ENCODE data around the gene GPC5. TPM values are rescaled to one million over a fixed set of nuclear protein-coding genes. Genes with fewer than 3 reads are reported as not detected.
"Not testable (repeated sequence)": the region's sequence is repeated elsewhere in the genome, so short reads cannot be mapped to it uniquely, and the experiment has no call there.

Gene GPC5
- total RNA-seq, 8 experiments from 2014 or later = 0.10 to 4.1 (median 2.3) TPM; not detected in 2

DNA sequence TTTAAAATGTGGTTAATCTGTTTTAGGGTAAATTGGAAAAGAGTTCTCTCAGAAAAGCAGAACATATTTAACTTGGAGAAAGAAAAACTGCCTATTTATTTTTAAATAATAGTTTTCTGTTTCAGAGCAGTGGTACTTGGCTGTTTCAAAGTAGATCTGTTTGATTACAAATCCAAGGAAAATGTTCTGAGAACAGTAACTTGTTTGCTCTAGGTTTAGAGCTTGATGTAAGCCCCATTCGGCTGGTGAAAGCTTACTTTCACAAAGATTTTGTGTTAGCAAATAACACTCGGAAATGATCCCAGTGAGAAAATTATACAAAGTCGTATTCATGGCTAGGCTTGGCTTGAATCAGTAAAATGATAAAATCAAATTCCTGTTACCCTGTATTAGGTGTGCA, 1432.4 kb downstream of the GPC5 start:
- 0 to 96% (median 75%) methylated on average over 2 to 3 of the region's 3 CpGs; no CpG with 5 or more reads in 1 of the 10 experiments for WGBS, 10 experiments
- in situ Hi-C loops (cut with MboI; ENCODE audit: low pct_unique_long_range_greater_than_20kb in 2 of 9, low sequenced_read_pairs in 9 of 9, unreplicated experiment in 9 of 9) = no loop called here
- no peak overlapping the region for H3K4me3 ChIP-seq
- H3K27ac ChIP-seq = no peak overlapping the region
- no peaks in the 10 kb centered on the region for H3K4me1 ChIP-seq (replicated peaks in 1 of 2)
- ATAC-seq (replicated peaks in 6 of 8) = peak in 1 of 8 experiments; percentile 64

DNA sequence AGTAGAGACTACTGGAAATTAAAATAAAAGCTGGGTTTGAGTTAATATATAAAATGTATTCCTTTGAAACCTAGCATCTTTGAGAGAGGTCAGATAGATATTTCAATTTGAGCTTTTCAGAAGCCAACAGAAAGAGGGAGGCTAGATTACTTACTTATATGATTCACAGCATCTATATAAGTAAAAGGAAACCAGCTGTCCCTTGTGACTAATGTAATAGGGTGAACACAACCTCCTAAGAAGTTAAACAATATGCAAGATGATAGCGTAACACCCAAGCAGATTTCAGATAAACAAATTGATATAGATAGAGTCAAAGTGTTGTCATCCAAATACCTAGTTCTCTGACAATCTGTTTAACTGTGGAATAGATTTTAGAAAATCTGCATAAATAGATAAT, 1434.7 kb downstream of the GPC5 start:
- H3K4me1 ChIP-seq (replicated peaks in 1 of 2) = no peaks in the 10 kb centered on the region
- no peak overlapping the region for H3K27ac ChIP-seq
- 13 to 100% (median 88%) methylated on average over 1 of the region's 1 CpG; no CpG with 5 or more reads in 1 of the 10 experiments for WGBS, 10 experiments
- no peak for ATAC-seq (replicated peaks in 6 of 8)
- in situ Hi-C loops (cut with MboI; ENCODE audit: low pct_unique_long_range_greater_than_20kb in 2 of 9, low sequenced_read_pairs in 9 of 9, unreplicated experiment in 9 of 9) = no loop called here
- H3K4me3 ChIP-seq = no peak overlapping the region

DNA sequence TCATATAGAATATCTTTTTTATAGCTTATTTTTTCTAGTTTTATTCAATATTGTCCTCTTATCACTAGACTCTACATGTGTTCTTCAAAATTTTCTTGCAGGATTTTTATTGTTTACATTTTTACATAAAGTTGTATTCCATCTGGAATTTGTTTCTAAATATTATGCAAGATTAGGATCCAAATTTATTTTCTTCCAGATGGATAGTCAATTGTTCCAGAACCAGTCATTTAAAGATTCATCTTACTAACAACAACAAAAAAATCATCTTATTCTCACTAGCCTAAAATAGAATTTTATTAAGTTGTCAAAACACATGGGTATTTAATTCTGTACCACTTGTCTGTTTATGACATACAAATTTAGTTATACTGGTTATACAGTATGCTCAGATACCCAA, 1437.8 kb downstream of the GPC5 start:
- no peak for ATAC-seq (replicated peaks in 6 of 8)
- H3K27ac ChIP-seq = no peak overlapping the region
- in situ Hi-C loops (cut with MboI; ENCODE audit: low pct_unique_long_range_greater_than_20kb in 2 of 9, low sequenced_read_pairs in 9 of 9, unreplicated experiment in 9 of 9) = no loop called here
- no peak overlapping the region for H3K4me3 ChIP-seq
- H3K4me1 ChIP-seq (replicated peaks in 1 of 2) = no peaks in the 10 kb centered on the region

DNA sequence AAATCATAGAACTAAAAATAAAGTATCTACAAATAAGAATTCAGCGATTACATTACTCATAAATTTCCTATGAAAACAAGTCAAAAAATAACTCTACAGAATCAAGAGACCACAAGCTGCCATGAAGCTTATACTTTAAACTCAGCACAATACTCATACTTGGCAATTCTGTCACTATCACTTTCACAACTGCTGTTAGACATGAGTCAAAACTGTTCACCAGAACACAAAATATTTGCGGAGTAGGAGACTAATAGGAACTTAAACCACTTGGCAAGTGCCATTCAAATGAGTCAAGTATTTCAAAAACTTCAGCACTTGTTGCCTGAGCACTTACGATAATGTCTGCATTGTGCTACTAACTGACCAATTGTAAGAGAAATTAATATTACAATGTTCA, 1440.4 kb downstream of the GPC5 start:
- Histone ChIP-seq H3K4me3 (no peak overlapping the region), H3K27ac (no peak overlapping the region), H3K4me1 (replicated peaks in 1 of 2) (peaks cover 1 to 10% of the 10 kb centered on the region in 2 donors)
- 2 to 100% (median 80%) methylated on average over 1 to 3 of the region's 3 CpGs for WGBS, 10 experiments
- ATAC-seq (replicated peaks in 6 of 8) = no peak
- in situ Hi-C loops (cut with MboI; ENCODE audit: low pct_unique_long_range_greater_than_20kb in 2 of 9, low sequenced_read_pairs in 9 of 9, unreplicated experiment in 9 of 9) = no loop called here

DNA sequence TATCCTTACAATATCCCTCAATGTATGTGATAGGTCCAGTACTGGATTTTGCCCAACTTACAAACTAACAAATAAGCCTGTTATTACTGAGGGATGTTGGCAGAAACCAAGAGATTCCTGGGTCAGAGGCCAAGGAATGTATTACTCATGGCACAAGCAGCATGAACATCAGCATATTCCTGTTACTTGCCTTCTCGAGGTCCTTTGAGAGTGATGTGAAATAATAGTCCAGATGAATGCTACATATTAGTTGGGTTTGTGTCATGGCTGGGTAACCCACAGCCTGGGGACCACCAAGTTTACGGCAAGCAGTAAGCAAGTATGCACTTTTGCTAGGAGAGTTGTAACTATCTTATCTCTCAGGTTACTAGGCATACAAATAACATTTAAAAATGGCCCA, 1443.7 kb downstream of the GPC5 start:
- Histone ChIP-seq H3K4me3 (no peak overlapping the region), H3K4me1 (replicated peaks in 1 of 2) (peaks cover 6 to 16% of the 10 kb centered on the region in 2 donors), H3K27ac (no peak overlapping the region)
- in situ Hi-C loops (cut with MboI; ENCODE audit: low pct_unique_long_range_greater_than_20kb in 2 of 9, low sequenced_read_pairs in 9 of 9, unreplicated experiment in 9 of 9) = no loop called here
- WGBS, 10 experiments = 7 to 100% (median 76%) methylated on average over 1 to 2 of the region's 2 CpGs; no CpG with 5 or more reads in 2 of the 10 experiments
- peak in 2 of 8 experiments; percentile 53 to 80 for ATAC-seq (replicated peaks in 6 of 8)

DNA sequence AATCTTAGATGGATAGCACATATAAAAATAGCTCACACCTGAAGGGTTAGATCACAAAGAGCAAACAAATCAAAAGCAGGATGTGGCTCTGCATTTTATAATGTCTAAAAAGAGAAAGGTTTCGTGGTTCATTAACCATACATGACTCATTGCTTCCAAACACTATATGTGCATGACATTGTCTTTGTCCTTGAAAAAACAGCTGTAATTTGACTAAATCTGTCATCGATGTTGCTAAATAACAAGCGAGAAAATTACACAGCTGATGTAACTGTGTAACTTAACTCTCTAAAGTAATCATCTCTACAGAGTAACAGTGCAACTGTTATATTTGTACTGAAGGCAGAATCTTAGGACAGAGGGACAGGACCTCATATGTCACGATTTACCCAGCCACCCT, 1445.1 kb downstream of the GPC5 start:
- in situ Hi-C loops (cut with MboI; ENCODE audit: low pct_unique_long_range_greater_than_20kb in 2 of 9, low sequenced_read_pairs in 9 of 9, unreplicated experiment in 9 of 9) = no loop called here
- Histone ChIP-seq H3K4me3 (no peak overlapping the region), H3K27ac (peak overlapping the region in 1 of 2 donors; percentile 32), H3K4me1 (replicated peaks in 1 of 2) (peaks cover 6 to 16% of the 10 kb centered on the region in 2 donors)
- whole genome bisulfite sequencing, 10 experiments = 0 to 67% (median 20%) methylated on average over 1 to 4 of the region's 4 CpGs; no CpG with 5 or more reads in 1 of the 10 experiments
- ATAC-seq (replicated peaks in 6 of 8) = peak in 7 of 8 experiments; percentile 54 to 93 (median 92)

DNA sequence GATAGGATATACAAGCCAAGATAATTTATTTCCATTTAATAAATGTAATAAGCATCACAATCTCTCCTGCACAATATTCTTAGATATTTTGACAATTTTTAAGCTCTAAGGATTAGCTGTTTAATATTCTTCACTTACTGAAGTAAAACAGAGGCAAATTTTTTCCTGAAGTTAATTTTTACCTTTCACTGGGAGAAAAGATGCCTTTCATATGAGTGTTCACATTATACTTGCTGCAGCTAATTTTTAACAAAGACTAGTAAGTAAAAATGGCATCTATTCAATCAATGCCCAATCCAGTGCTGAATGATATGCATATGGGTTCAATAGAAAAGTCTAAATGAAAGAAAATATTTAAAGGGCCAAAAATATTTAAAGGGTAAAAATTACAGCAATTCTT, 1451.0 kb downstream of the GPC5 start:
- Histone ChIP-seq H3K4me3 (no peak overlapping the region), H3K27ac (no peak overlapping the region), H3K4me1 (replicated peaks in 1 of 2) (no peaks in the 10 kb centered on the region)
- in situ Hi-C loops (cut with MboI; ENCODE audit: low pct_unique_long_range_greater_than_20kb in 2 of 9, low sequenced_read_pairs in 9 of 9, unreplicated experiment in 9 of 9) = no loop called here
- ATAC-seq (replicated peaks in 6 of 8) = no peak

DNA sequence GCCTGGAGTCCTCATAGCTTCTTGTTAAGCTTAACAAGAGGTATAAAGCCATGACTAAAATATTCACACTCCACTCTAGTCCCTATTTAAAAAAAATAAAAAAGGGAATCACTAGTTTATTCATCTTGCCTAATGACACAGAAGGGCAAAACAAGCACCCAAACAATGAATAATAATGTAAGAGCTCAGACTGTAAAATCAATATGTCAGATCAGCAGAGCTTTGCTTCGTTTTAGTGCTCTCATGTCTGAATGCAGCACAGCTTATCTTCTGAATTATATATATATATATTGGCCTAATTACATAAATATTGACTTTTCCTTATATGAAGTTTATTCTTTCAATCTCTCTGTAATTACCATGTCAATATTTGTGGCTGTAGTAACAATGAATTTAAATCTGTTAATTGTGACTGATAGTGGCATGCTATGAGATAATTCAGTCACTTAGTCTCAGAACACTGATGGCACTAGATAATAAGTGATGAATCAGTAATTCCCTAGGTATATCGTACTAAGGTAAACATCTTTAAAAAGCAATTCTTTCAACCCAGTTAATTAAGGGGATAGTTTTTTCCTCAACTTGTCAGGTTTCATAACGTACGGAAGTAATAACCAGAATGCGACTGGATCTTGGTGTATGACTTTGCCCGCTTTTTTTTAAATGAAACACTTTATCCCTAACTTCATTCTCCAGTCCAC, 1466.3 kb downstream of the GPC5 start:
- Histone ChIP-seq H3K4me3 (no peak overlapping the region), H3K27ac (no peak overlapping the region), H3K4me1 (replicated peaks in 1 of 2) (peaks cover 0 to 10% of the 10 kb centered on the region in 2 donors)
- in situ Hi-C loops (cut with MboI; ENCODE audit: low pct_unique_long_range_greater_than_20kb in 2 of 9, low sequenced_read_pairs in 9 of 9, unreplicated experiment in 9 of 9) = no loop called here
- ATAC-seq (replicated peaks in 6 of 8) = peak in 5 of 8 experiments; percentile 14 to 56 (median 49)
- 0 to 91% (median 62%) methylated on average over 1 to 6 of the region's 6 CpGs for WGBS, 10 experiments

DNA sequence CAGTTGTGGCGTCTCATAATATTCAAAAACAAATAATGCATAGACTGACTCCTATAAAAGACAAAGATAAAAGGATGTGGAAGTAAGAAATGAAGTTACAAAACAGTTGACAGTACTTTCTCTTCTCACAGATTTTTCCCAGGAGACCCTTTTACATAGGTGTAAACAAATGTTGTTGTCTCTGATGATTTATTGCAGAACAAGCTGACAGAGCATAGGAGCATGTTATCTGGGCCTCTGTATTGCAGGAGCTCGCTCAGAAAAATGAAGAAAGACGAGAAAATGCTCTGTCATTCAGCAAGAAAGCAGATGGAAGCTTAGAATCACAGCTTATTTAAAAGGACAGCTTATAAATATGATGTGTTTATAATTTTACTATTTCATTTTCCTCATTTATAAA, 1474.6 kb downstream of the GPC5 start:
- in situ Hi-C loops (cut with MboI; ENCODE audit: low pct_unique_long_range_greater_than_20kb in 2 of 9, low sequenced_read_pairs in 9 of 9, unreplicated experiment in 9 of 9) = no loop called here
- Histone ChIP-seq H3K27ac (no peak overlapping the region), H3K4me3 (no peak overlapping the region), H3K4me1 (replicated peaks in 1 of 2) (no peaks in the 10 kb centered on the region)
- peak in 5 of 8 experiments; percentile 42 to 72 (median 65) for ATAC-seq (replicated peaks in 6 of 8)
- WGBS, 10 experiments = 11 to 89% (median 71%) methylated on average over 1 to 3 of the region's 3 CpGs; no CpG with 5 or more reads in 1 of the 10 experiments

DNA sequence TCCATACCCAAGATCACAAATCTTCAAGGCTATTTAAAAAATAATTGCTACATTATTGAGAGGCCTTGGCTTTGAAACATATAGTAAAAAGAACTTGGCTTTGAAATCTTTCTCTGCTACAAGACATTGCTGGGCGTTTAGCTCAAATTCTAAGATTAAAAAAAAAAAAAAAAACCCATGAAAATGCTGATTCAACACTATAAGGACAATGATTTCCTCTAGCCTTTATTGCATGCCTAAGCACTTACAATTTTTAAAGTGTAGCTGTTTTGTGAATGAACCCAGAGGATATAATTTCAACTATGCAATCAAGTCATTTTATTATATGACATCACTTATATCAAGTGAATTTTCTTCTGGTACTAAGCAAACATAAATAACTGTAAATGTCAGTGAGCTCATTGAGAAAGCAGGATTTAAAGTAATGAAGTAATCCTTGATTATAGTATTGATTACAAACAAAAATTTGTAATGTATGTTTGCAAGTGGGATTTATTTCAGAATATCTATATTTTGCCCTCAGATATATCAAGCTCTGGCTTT, 1488.2 kb downstream of the GPC5 start:
- in situ Hi-C loops (cut with MboI; ENCODE audit: low pct_unique_long_range_greater_than_20kb in 2 of 9, low sequenced_read_pairs in 9 of 9, unreplicated experiment in 9 of 9) = no loop called here
- peak in 3 of 8 experiments; percentile 45 to 80 (median 63) for ATAC-seq (replicated peaks in 6 of 8)
- no peak overlapping the region for H3K27ac ChIP-seq
- H3K4me3 ChIP-seq = no peak overlapping the region
- no peaks in the 10 kb centered on the region for H3K4me1 ChIP-seq (replicated peaks in 1 of 2)
- WGBS, 10 experiments = 0 to 91% (median 39%) methylated on average over 1 of the region's 1 CpG; no CpG with 5 or more reads in 2 of the 10 experiments

DNA sequence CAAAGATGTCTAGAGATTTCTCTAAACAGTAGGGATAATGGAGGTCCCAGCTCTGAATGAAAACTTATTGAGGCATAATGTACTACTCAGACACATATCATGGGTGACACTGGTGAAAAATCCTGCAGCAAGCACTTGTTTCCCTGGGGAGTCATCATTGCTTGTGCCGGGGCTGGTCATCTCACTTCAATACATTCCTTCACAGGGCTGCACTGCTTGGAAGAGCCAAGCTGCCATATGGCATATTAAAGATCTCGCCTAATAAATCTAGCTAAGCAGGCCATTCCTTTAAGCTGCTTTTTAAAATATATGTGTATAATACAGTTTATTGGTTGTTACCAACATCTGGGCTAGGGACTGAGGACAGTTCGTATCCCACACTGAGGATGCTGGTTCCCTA, 1496.0 kb downstream of the GPC5 start:
- no peak overlapping the region for H3K4me3 ChIP-seq
- in situ Hi-C loops (cut with MboI; ENCODE audit: low pct_unique_long_range_greater_than_20kb in 2 of 9, low sequenced_read_pairs in 9 of 9, unreplicated experiment in 9 of 9) = no loop called here
- WGBS, 10 experiments = 0 to 71% (median 32%) methylated on average over 1 to 2 of the region's 3 CpGs; no CpG with 5 or more reads in 2 of the 10 experiments
- H3K4me1 ChIP-seq (replicated peaks in 1 of 2) = peaks cover 0 to 17% of the 10 kb centered on the region in 2 donors
- no peak overlapping the region for H3K27ac ChIP-seq
- ATAC-seq (replicated peaks in 6 of 8) = peak in 6 of 8 experiments; percentile 27 to 95 (median 92)

DNA sequence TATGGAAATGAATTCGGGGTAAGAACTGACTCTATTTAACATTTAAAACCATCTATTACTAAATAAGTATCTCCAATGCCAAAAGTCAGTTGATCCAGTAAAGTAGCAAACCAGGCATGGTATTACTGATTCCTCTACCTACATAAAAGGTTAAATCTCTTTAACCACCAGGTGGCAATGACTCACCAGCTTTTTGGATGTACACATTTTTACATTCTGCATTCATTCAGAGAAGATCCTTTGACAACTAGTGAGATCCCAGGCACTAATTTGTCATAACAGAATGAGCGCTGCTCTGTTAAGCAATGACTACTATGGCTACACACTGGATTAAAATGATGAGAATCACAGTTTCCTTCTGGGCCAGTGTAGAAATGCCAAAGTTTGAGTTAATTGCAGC, 1498.4 kb downstream of the GPC5 start:
- 0 to 83% (median 33%) methylated on average over 1 to 2 of the region's 2 CpGs; no CpG with 5 or more reads in 1 of the 10 experiments for WGBS, 10 experiments
- peak in 7 of 8 experiments; percentile 30 to 70 (median 62) for ATAC-seq (replicated peaks in 6 of 8)
- in situ Hi-C loops (cut with MboI; ENCODE audit: low pct_unique_long_range_greater_than_20kb in 2 of 9, low sequenced_read_pairs in 9 of 9, unreplicated experiment in 9 of 9) = no loop called here
- H3K4me3 ChIP-seq = no peak overlapping the region
- no peak overlapping the region for H3K27ac ChIP-seq
- peaks cover 0 to 25% of the 10 kb centered on the region in 2 donors for H3K4me1 ChIP-seq (replicated peaks in 1 of 2)

DNA sequence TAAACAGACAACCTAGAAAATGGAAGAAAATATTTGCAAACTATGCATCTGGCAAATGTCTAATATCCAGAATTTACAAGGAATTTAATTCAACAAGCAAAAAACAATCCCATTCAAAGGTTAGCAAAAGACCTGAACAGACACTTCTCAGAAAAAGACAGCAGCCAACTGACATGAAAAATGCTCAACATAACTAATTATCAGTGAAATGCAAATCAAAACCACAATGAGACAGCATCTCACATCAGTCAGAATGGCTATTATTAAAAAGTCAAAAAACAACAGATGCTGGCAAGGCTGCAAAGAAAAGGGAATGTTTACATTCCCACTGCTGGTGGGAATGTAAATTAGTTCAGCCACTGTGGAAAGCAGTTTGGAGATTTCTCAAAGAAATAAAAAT, 1500.5 kb downstream of the GPC5 start:
- H3K4me1 ChIP-seq (replicated peaks in 1 of 2) = peaks cover 0 to 21% of the 10 kb centered on the region in 2 donors
- in situ Hi-C loops (cut with MboI; ENCODE audit: low pct_unique_long_range_greater_than_20kb in 2 of 9, low sequenced_read_pairs in 9 of 9, unreplicated experiment in 9 of 9); H3K27ac ChIP-seq; H3K4me3 ChIP-seq: not testable (repeated sequence)
- peak in 1 of 8 experiments; percentile 44 for ATAC-seq (replicated peaks in 6 of 8)

DNA sequence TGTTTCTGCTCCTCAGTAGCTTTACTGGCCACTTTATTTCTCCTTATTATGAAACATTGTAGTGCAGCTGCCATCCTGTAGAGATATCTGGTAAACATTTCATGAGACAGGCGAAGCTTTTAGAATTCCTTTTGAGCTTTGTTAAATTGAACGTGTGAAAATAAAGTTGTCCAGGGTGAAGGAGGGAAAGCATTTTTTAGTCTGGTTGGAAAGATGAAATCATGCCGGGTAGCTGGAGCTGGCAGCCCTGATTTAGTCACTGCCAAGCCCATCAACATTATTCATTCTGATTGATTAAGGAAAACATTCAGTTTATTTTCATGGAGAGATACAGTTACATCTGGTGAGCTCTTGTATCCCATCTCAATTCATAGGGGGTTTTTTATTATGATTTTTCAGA, 1502.0 kb downstream of the GPC5 start:
- Histone ChIP-seq H3K27ac (no peak overlapping the region), H3K4me1 (replicated peaks in 1 of 2) (peaks cover 0 to 9% of the 10 kb centered on the region in 2 donors), H3K4me3 (no peak overlapping the region)
- in situ Hi-C loops (cut with MboI; ENCODE audit: low pct_unique_long_range_greater_than_20kb in 2 of 9, low sequenced_read_pairs in 9 of 9, unreplicated experiment in 9 of 9) = no loop called here
- ATAC-seq (replicated peaks in 6 of 8) = peak in 2 of 8 experiments; percentile 24 to 53
- 0 to 100% (median 70%) methylated on average over 1 to 3 of the region's 3 CpGs; no CpG with 5 or more reads in 1 of the 10 experiments for WGBS, 10 experiments

Data from motor neuron (in vitro differentiated cells).